HCT116 (cell line): Measurements from ENCODE around the gene BSG. TPM values are rescaled to one million over a fixed set of nuclear protein-coding genes. Genes with fewer than 3 reads are reported as not detected.

Source experiments
- ATAC-seq: fragments of 200-7000 bp; cut with Tn5 transposase; 2 replicates; pipeline ENCODE4 v1.9.1; 2020; ENCODE audit warnings: mild to moderate bottlenecking, moderate library complexity
- BruUV-seq: library from RNA; stranded (reverse); fragments of 400-500 nt; replicated peaks from 2 replicates; lab custom pipeline; 2021; lab: Mats Ljungman, UMichigan
- CTCF ChIA-PET: fragments of 300-600 bp; sonication (Branson Sonifier 250); formaldehyde crosslinking; loops from one replicate; lab custom pipeline; 2021; ENCODE audit warnings: antibody characterized with exemption; lab: Charles Lee
- POLR2A ChIA-PET: fragments of 300-600, 350-600 bp; sonication (Branson Sonifier 250); formaldehyde crosslinking; loops from one replicate; lab custom pipeline; 2021; ENCODE audit warnings: antibody characterized with exemption; lab: Charles Lee
- RAD21 ChIA-PET, 2 experiments: fragments of 300-600 bp; sonication (Branson Sonifier 250); formaldehyde crosslinking; loops; one replicate each; lab custom pipeline; 2023; ENCODE audit warnings: low total read pairs in 2 of 2; ENCODE audit not compliant: uncharacterized antibody in 2 of 2, unreplicated experiment in 2 of 2, low non-redundant PET in 1 of 2; lab: Charles Lee
- DNase-seq: peaks from one replicate; pipeline ENCODE4 v3.0.0-alpha.2; 2010; ENCODE audit warnings: low read depth, low spot score
- H2AFZ ChIP-seq: fragments of 200-600 bp; shearing (Covaris generic), sonication (generic); 2 replicates; pipeline ENCODE4 v1.6.1; 2017; ENCODE audit warnings: low read depth, mixed run types, mixed read lengths, antibody characterized with exemption, low read length; ENCODE audit not compliant: poor library complexity, severe bottlenecking
- H3K27ac ChIP-seq: 2 replicates; pipeline ENCODE4 v1.5.1; 2012; ENCODE audit warnings: low read depth, low read length
- H3K27me3 ChIP-seq: fragments of 200-600 bp; sonication (generic); 2 replicates; pipeline ENCODE4 v1.6.1; 2016; ENCODE audit warnings: mixed run types, low read length, mixed read lengths; ENCODE audit not compliant: insufficient read depth
- H3K36me3 ChIP-seq, 2 experiments: fragments of 200-500 bp in 1 of 2; fragments of 200-600 bp in 1 of 2; sonication (Bioruptor generic) in 1 of 2; sonication (generic) in 1 of 2; 2 replicates each; pipeline versions ENCODE4 v1.5.1 to v1.6.1; 2014 to 2016; ENCODE audit warnings: low read length in 2 of 2, inconsistent platforms in 1 of 2, mixed read lengths in 1 of 2, mixed run types in 1 of 2; ENCODE audit not compliant: insufficient read depth in 2 of 2, control insufficient read depth in 1 of 2
- H3K4me1 ChIP-seq, 2 experiments: fragments of 200-600 bp in 1 of 2; sonication (generic) in 1 of 2; 2 replicates each; pipeline versions ENCODE4 v1.5.1 to v1.6.1; 2012 to 2017; ENCODE audit warnings: low read length in 2 of 2, inconsistent platforms in 1 of 2, mild to moderate bottlenecking in 1 of 2, mixed read lengths in 1 of 2, mixed run types in 1 of 2, moderate library complexity in 1 of 2; ENCODE audit not compliant: insufficient read depth in 2 of 2, control insufficient read depth in 1 of 2
- H3K4me2 ChIP-seq: fragments of 200-600 bp; sonication (generic); 2 replicates; pipeline ENCODE4 v1.6.1; 2017; ENCODE audit warnings: mixed run types, low read length, mixed read lengths
- H3K4me3 ChIP-seq, 2 experiments: fragments of 200-600 bp in 1 of 2; sonication (generic) in 1 of 2; replicated peaks in 1 of 2; 2 replicates each; pipeline ENCODE4 v1.5.1; 2011 to 2016; ENCODE audit warnings: low read length in 2 of 2, control low read depth in 1 of 2, low read depth in 1 of 2, mild to moderate bottlenecking in 1 of 2, mixed read lengths in 1 of 2, mixed run types in 1 of 2
- H3K79me2 ChIP-seq: fragments of 200-600 bp; sonication (generic); 2 replicates; pipeline ENCODE4 v1.6.1; 2017; ENCODE audit warnings: mild to moderate bottlenecking, mixed run types, low read length, moderate library complexity, mixed read lengths; ENCODE audit not compliant: insufficient read depth
- H3K9ac ChIP-seq: fragments of 200-600 bp; sonication (generic); 2 replicates; pipeline ENCODE4 v1.6.1; 2016; ENCODE audit warnings: low read length, mixed read lengths
- H3K9me2 ChIP-seq: fragments of 200-600 bp; sonication (generic), shearing (Covaris generic); 2 replicates; pipeline ENCODE4 v1.6.1; 2017; ENCODE audit warnings: mixed run types, mild to moderate bottlenecking, moderate library complexity; ENCODE audit not compliant: insufficient read depth
- H3K9me3 ChIP-seq, 2 experiments: fragments of 200-500 bp in 1 of 2; fragments of 200-600 bp in 1 of 2; sonication (Bioruptor generic) in 1 of 2; sonication (generic) in 1 of 2; 2 replicates each; pipeline ENCODE4 v1.6.1; 2014 to 2017; ENCODE audit warnings: low read length in 2 of 2, mixed read lengths in 2 of 2, inconsistent platforms in 1 of 2, low read depth in 1 of 2, mild to moderate bottlenecking in 1 of 2, mixed run types in 1 of 2, moderate library complexity in 1 of 2; ENCODE audit not compliant: control insufficient read depth in 1 of 2, insufficient read depth in 1 of 2
- H4K20me1 ChIP-seq: fragments of 200-600 bp; sonication (generic), shearing (Covaris generic); 2 replicates; pipeline ENCODE4 v1.6.1; 2017; ENCODE audit warnings: mixed run types, mild to moderate bottlenecking, moderate library complexity; ENCODE audit not compliant: insufficient read depth
- CBX3 ChIP-seq: IDR thresholded peaks from 2 replicates; pipeline ENCODE4 v1.6.1; 2012; ENCODE audit warnings: low read depth
- CEBPB ChIP-seq: IDR thresholded peaks from 2 replicates; pipeline ENCODE4 v1.6.1; 2012; ENCODE audit warnings: low read depth
- EGR1 ChIP-seq: IDR thresholded peaks from 2 replicates; pipeline ENCODE4 v1.6.1; 2012; ENCODE audit warnings: low read depth
- ELF1 ChIP-seq: IDR thresholded peaks from 2 replicates; pipeline ENCODE4 v1.6.1; 2012; ENCODE audit warnings: low read depth, borderline replicate concordance
- EZH2 ChIP-seq: fragments of 200-600 bp; sonication (generic); IDR thresholded peaks from 2 replicates; pipeline ENCODE4 v1.6.1; 2017; ENCODE audit warnings: antibody characterized with exemption, mixed run types
- EZH2phosphoT487 ChIP-seq: fragments of 200-600 bp; IDR thresholded peaks from 2 replicates; pipeline ENCODE4 v1.6.1; 2018; ENCODE audit warnings: antibody characterized with exemption, borderline replicate concordance
- FOSL1 ChIP-seq: IDR thresholded peaks from 2 replicates; pipeline ENCODE4 v1.6.1; 2012; ENCODE audit warnings: low read depth
- JUND ChIP-seq: IDR thresholded peaks from 2 replicates; pipeline ENCODE4 v1.6.1; 2012
- MAX ChIP-seq: IDR thresholded peaks from 2 replicates; pipeline ENCODE4 v1.6.1; 2012
- POLR2A ChIP-seq: IDR thresholded peaks from 2 replicates; pipeline ENCODE4 v1.7.0; 2011; ENCODE audit warnings: borderline replicate concordance; ENCODE audit not compliant: insufficient read depth, insufficient read length; ENCODE audit errors: extremely low read depth
- POLR2AphosphoS5 ChIP-seq: IDR thresholded peaks from 2 replicates; pipeline ENCODE4 v1.6.1; 2011; ENCODE audit warnings: mild to moderate bottlenecking, low read depth, low read length, moderate library complexity
- RAD21 ChIP-seq: IDR thresholded peaks from 2 replicates; pipeline ENCODE4 v1.6.1; 2012; ENCODE audit warnings: low read depth, mild to moderate bottlenecking
- REST ChIP-seq: IDR thresholded peaks from 2 replicates; pipeline ENCODE4 v1.6.1; 2012; ENCODE audit warnings: low read depth
- SP1 ChIP-seq: IDR thresholded peaks from 2 replicates; pipeline ENCODE4 v1.6.1; 2012; ENCODE audit warnings: low read depth
- SRF ChIP-seq: IDR thresholded peaks from 2 replicates; pipeline ENCODE4 v1.6.1; 2012; ENCODE audit warnings: low read depth
- TCF7L2 ChIP-seq: IDR thresholded peaks from 2 replicates; pipeline ENCODE4 v1.7.0; 2011; ENCODE audit warnings: borderline replicate concordance, inconsistent platforms; ENCODE audit not compliant: insufficient read depth, insufficient read length; ENCODE audit errors: extremely low read depth
- YY1 ChIP-seq: IDR thresholded peaks from 2 replicates; pipeline ENCODE4 v1.6.1; 2011; ENCODE audit warnings: low read length, low read depth, moderate library complexity, mild to moderate bottlenecking; ENCODE audit not compliant: insufficient replicate concordance; ENCODE audit errors: extremely low read depth
- ZBTB33 ChIP-seq: IDR thresholded peaks from 2 replicates; pipeline ENCODE4 v1.6.1; 2011; ENCODE audit warnings: mild to moderate bottlenecking, low read length, moderate library complexity; ENCODE audit not compliant: insufficient replicate concordance; ENCODE audit errors: extremely low read depth
- ZFX ChIP-seq: fragments of 450-650 bp; IDR thresholded peaks from 2 replicates; pipeline ENCODE4 v1.6.1; 2017
- intact Hi-C: fragments of 100-400 bp; cut with micrococcal nuclease; formaldehyde crosslinking; loops from 2 replicates; pipeline ENCODE4 v1.10.0; 2022
- total RNA-seq: library from RNA; stranded (reverse); gene quantifications from one replicate; pipeline ENCODE4 v1.2.1, GENCODE V29; 2021; ENCODE audit not compliant: unreplicated experiment
- TF ChIP-seq, protein P1 (sequence below): IDR thresholded peaks from 2 replicates; pipeline ENCODE4 v1.6.1; 2012

Gene BSG
- total RNA-seq, 1 experiment from 2014 or later, result 603 TPM

GRCh38 chr19:525029-525428, 47.4 kb upstream of the BSG start:
- Histone ChIP-seq H3K27ac (no peak overlapping the region), H3K36me3 (no peaks in the 10 kb centered on the region), H3K4me3 (no peak overlapping the region), H4K20me1 (no peaks in the 10 kb centered on the region), H3K27me3 (no peaks in the 10 kb centered on the region), H2AFZ (no peak overlapping the region), H3K9me3 (no peaks in the 10 kb centered on the region; a peak in 1 of 4 replicates), H3K79me2 (no peaks in the 10 kb centered on the region), H3K4me1 (peaks cover 0 to 8% of the 10 kb centered on the region in 2 experiments; a peak in 2 of 4 replicates), H3K9ac (no peak overlapping the region), H3K9me2 (no peaks in the 10 kb centered on the region), H3K4me2 (no peak overlapping the region)
- TF ChIP-seq FOSL1 (no peak), ZFX (no peak), SRF (no peak), EZH2phosphoT487 (no peak), CBX3 (no peak), TCF7L2 (no peak), POLR2A (no peak), SP1 (no peak), ZBTB33 (no peak), EZH2 (no peak), JUND (no peak), RAD21 (no peak), CEBPB (no peak), MAX (no peak), ELF1 (no peak), YY1 (no peak), EGR1 (no peak), POLR2AphosphoS5 (no peak), REST (no peak)
- TF ChIP-seq, protein P1, sequence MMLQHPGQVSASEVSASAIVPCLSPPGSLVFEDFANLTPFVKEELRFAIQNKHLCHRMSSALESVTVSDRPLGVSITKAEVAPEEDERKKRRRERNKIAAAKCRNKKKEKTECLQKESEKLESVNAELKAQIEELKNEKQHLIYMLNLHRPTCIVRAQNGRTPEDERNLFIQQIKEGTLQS, result no peak
- POLR2A ChIA-PET, result no interaction called here
- RAD21 ChIA-PET, result no interaction called here
- CTCF ChIA-PET, result interaction anchor here (1.9 kb wide), 1 partner anchor 14 kb away, joined by 6 read pairs; no protein-coding TSS in a partner anchor
- ATAC-seq (no peak), DNase-seq (no peak)
- BruUV-seq, result no TSS peak
- intact Hi-C loops, result no loop called here
